Measurements from ENCODE around the gene CPN1.

DNA sequence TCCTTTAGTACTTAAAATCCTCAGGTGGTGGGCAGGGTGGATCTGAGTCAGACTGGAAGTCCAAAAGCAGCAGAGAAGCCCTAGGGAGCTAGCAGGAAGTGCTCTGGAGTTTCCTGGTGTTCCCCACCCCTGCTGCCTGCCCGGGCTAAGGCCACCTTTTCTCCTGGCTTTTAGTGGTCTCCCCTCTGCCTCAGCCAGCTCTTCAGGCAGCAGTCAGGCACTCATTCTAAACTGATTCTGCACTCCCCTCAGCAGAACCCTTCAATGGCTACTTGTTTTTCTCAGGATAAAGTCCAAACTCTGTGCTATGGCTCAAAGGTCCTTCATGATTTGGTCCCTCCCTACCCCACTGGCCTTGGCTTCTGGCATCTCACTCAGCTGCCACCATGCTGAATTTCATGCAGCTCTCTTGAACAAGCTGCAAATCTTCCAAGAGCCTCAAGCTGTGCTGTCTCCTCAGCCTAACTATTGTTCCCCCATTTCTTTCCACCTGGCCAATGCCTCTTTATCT is 43.1 kb downstream of the CPN1 start:
- TF ChIP-seq FOSL1 (IDR thresholded peaks at IDR 0.05; ENCODE audit: low read depth) (no peak), POLR2A (IDR thresholded peaks at IDR 0.05; ENCODE audit: borderline replicate concordance, extremely low read depth, insufficient read depth, insufficient read length) (no peak), POLR2AphosphoS5 (IDR thresholded peaks at IDR 0.05; ENCODE audit: low read depth, low read length) (no peak), SRF (IDR thresholded peaks at IDR 0.05; ENCODE audit: low read depth) (no peak), EZH2phosphoT487 (IDR thresholded peaks at IDR 0.05; ENCODE audit: borderline replicate concordance) (no peak)
- TF ChIP-seq, protein P1, sequence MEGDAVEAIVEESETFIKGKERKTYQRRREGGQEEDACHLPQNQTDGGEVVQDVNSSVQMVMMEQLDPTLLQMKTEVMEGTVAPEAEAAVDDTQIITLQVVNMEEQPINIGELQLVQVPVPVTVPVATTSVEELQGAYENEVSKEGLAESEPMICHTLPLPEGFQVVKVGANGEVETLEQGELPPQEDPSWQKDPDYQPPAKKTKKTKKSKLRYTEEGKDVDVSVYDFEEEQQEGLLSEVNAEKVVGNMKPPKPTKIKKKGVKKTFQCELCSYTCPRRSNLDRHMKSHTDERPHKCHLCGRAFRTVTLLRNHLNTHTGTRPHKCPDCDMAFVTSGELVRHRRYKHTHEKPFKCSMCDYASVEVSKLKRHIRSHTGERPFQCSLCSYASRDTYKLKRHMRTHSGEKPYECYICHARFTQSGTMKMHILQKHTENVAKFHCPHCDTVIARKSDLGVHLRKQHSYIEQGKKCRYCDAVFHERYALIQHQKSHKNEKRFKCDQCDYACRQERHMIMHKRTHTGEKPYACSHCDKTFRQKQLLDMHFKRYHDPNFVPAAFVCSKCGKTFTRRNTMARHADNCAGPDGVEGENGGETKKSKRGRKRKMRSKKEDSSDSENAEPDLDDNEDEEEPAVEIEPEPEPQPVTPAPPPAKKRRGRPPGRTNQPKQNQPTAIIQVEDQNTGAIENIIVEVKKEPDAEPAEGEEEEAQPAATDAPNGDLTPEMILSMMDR (IDR thresholded peaks at IDR 0.05 in 2 of 3, conservative IDR thresholded peaks at IDR 0.05 in 1 of 3; ENCODE audit: borderline replicate concordance in 1 of 3, insufficient read depth in 1 of 3, low read depth in 2 of 3, low read length in 2 of 3): no peak
- TF ChIP-seq, protein P2, sequence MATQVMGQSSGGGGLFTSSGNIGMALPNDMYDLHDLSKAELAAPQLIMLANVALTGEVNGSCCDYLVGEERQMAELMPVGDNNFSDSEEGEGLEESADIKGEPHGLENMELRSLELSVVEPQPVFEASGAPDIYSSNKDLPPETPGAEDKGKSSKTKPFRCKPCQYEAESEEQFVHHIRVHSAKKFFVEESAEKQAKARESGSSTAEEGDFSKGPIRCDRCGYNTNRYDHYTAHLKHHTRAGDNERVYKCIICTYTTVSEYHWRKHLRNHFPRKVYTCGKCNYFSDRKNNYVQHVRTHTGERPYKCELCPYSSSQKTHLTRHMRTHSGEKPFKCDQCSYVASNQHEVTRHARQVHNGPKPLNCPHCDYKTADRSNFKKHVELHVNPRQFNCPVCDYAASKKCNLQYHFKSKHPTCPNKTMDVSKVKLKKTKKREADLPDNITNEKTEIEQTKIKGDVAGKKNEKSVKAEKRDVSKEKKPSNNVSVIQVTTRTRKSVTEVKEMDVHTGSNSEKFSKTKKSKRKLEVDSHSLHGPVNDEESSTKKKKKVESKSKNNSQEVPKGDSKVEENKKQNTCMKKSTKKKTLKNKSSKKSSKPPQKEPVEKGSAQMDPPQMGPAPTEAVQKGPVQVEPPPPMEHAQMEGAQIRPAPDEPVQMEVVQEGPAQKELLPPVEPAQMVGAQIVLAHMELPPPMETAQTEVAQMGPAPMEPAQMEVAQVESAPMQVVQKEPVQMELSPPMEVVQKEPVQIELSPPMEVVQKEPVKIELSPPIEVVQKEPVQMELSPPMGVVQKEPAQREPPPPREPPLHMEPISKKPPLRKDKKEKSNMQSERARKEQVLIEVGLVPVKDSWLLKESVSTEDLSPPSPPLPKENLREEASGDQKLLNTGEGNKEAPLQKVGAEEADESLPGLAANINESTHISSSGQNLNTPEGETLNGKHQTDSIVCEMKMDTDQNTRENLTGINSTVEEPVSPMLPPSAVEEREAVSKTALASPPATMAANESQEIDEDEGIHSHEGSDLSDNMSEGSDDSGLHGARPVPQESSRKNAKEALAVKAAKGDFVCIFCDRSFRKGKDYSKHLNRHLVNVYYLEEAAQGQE (IDR thresholded peaks at IDR 0.05; ENCODE audit: low read depth): no peak
